ENCODE measurements around the gene ALPL. TPM values are rescaled to one million over a fixed set of nuclear protein-coding genes. Genes with fewer than 3 reads are reported as not detected.
A peak's percentile ranks its signal among the peaks of the same experiment; 100 is the strongest.

ALPL gene
- total RNA-seq, 1 experiment from 2014 or later = 0.73 TPM

- H3K9me2 ChIP-seq (replicated peaks; ENCODE audit: low read length) = no peaks in the 10 kb centered on the region
- no peaks in the 10 kb centered on the region for H3F3A ChIP-seq (ENCODE audit: low read length, unreplicated experiment)
- H3K79me2 ChIP-seq (ENCODE audit: low read length) = no peaks in the 10 kb centered on the region
- no peaks in the 10 kb centered on the region for H3K9me3 ChIP-seq (ENCODE audit: low read length)
- H3K4me3 ChIP-seq (ENCODE audit: low read length) = no peak overlapping the region
- TF ChIP-seq CTCF (conservative IDR thresholded peaks at IDR 0.05; ENCODE audit: low read depth, low read length) (0 out of 2 replicates have a peak, but pooled peaks have one; percentile 7), EZH2phosphoT487 (IDR thresholded peaks at IDR 0.05; ENCODE audit: borderline replicate concordance, low read length) (no peak)
- ATAC-seq (peak; percentile 96), DNase-seq (peak; percentile 76)
- no peaks in the 10 kb centered on the region for H3K36me3 ChIP-seq (ENCODE audit: low read depth, low read length)
- BruUV-seq (replicated peaks) = no TSS peak
- peak overlapping the region; percentile 65 for H3K4me2 ChIP-seq (ENCODE audit: low read length)
- H2AFZ ChIP-seq (ENCODE audit: low read length) = peak overlapping the region; percentile 63; the same call in 1 of the 2 replicates
- CTCF ChIA-PET = interaction anchor here (0.5 kb wide), 1 partner anchor 94 kb away, joined by 3 read pairs; no protein-coding TSS in a partner anchor
- intact Hi-C loops (cut with micrococcal nuclease) = no loop called here
- no peaks in the 10 kb centered on the region for H4K20me1 ChIP-seq (ENCODE audit: low read length)
- no peak overlapping the region for H3K27ac ChIP-seq (ENCODE audit: low read length)
- POLR2A ChIA-PET (ENCODE audit: unreplicated experiment) = no interaction called here
- H3K4me1 ChIP-seq (ENCODE audit: insufficient read depth, low read length) = peaks cover 14% of the 10 kb centered on the region
- no peak overlapping the region for H3K9ac ChIP-seq (ENCODE audit: low read length)
- no peaks in the 10 kb centered on the region for H3K27me3 ChIP-seq (ENCODE audit: low read length)
Measured at GRCh38 chr1:21586846-21587601, 77.8 kb downstream of the ALPL start.

- intact Hi-C loops (cut with micrococcal nuclease) = no loop called here
- Histone ChIP-seq H3K4me2 (ENCODE audit: low read length) (no peak overlapping the region), H3K36me3 (ENCODE audit: low read depth, low read length) (no peaks in the 10 kb centered on the region), H3K79me2 (ENCODE audit: low read length) (no peaks in the 10 kb centered on the region), H3K9me3 (ENCODE audit: low read length) (no peaks in the 10 kb centered on the region), H2AFZ (ENCODE audit: low read length) (no peak overlapping the region), H3K4me1 (ENCODE audit: insufficient read depth, low read length) (peaks cover 14% of the 10 kb centered on the region), H3F3A (ENCODE audit: low read length, unreplicated experiment) (no peaks in the 10 kb centered on the region), H4K20me1 (ENCODE audit: low read length) (no peaks in the 10 kb centered on the region), H3K4me3 (ENCODE audit: low read length) (no peak overlapping the region), H3K9ac (ENCODE audit: low read length) (no peak overlapping the region), H3K27ac (ENCODE audit: low read length) (no peak overlapping the region), H3K27me3 (ENCODE audit: low read length) (no peaks in the 10 kb centered on the region), H3K9me2 (replicated peaks; ENCODE audit: low read length) (no peaks in the 10 kb centered on the region)
- ATAC-seq = no peak
- POLR2A ChIA-PET (ENCODE audit: unreplicated experiment) = no interaction called here
- TF ChIP-seq CTCF (conservative IDR thresholded peaks at IDR 0.05; ENCODE audit: low read depth, low read length) (no peak), EZH2 (IDR thresholded peaks at IDR 0.05; ENCODE audit: low read length, unreplicated experiment) (no peak), EZH2phosphoT487 (IDR thresholded peaks at IDR 0.05; ENCODE audit: borderline replicate concordance, low read length) (no peak)
- DNase-seq = no peak
- CTCF ChIA-PET = no interaction called here
- BruUV-seq (replicated peaks) = no TSS peak
Measured at GRCh38 chr1:21587602-21587953, 78.4 kb downstream of the ALPL start.

- BruUV-seq (replicated peaks) = no TSS peak
- no peaks in the 10 kb centered on the region for H3K36me3 ChIP-seq (ENCODE audit: low read depth, low read length)
- H3K9me3 ChIP-seq (ENCODE audit: low read length) = no peaks in the 10 kb centered on the region
- ATAC-seq = no peak
- ChIA-PET CTCF (no interaction called here), POLR2A (ENCODE audit: unreplicated experiment) (no interaction called here)
- H2AFZ ChIP-seq (ENCODE audit: low read length) = no peak overlapping the region
- no peak overlapping the region for H3K27ac ChIP-seq (ENCODE audit: low read length)
- H3K9me2 ChIP-seq (replicated peaks; ENCODE audit: low read length) = no peaks in the 10 kb centered on the region
- intact Hi-C loops (cut with micrococcal nuclease) = loop anchor here (10.0 kb wide), 1 partner anchor 65 kb away; no protein-coding TSS in a partner anchor
- peaks cover 14% of the 10 kb centered on the region for H3K4me1 ChIP-seq (ENCODE audit: insufficient read depth, low read length)
- no peaks in the 10 kb centered on the region for H3K27me3 ChIP-seq (ENCODE audit: low read length)
- no peak for TF ChIP-seq EZH2 (IDR thresholded peaks at IDR 0.05; ENCODE audit: low read length, unreplicated experiment)
- no peak for TF ChIP-seq CTCF (conservative IDR thresholded peaks at IDR 0.05; ENCODE audit: low read depth, low read length)
- TF ChIP-seq EZH2phosphoT487 (IDR thresholded peaks at IDR 0.05; ENCODE audit: borderline replicate concordance, low read length) = no peak
- no peaks in the 10 kb centered on the region for H4K20me1 ChIP-seq (ENCODE audit: low read length)
- no peaks in the 10 kb centered on the region for H3F3A ChIP-seq (ENCODE audit: low read length, unreplicated experiment)
- no peak overlapping the region for H3K4me3 ChIP-seq (ENCODE audit: low read length)
- no peak for DNase-seq
- H3K4me2 ChIP-seq (ENCODE audit: low read length) = no peak overlapping the region
- no peak overlapping the region for H3K9ac ChIP-seq (ENCODE audit: low read length)
- no peaks in the 10 kb centered on the region for H3K79me2 ChIP-seq (ENCODE audit: low read length)
Measured at GRCh38 chr1:21589618-21590017, 80.4 kb downstream of the ALPL start.

All from PC-3 (cell line).